NK-92 treated with Interleukin-12 subunit alpha and Interleukin-12 subunit beta, amount 100 ng/mL, for 24 hours (cell line): Measurements from ENCODE around the gene EPB41L4B.

Source experiments
- DNase-seq: peaks from one replicate; lab custom pipeline; 2025; lab: John Stamatoyannopoulos, UW

EPB41L4B gene

DNA sequence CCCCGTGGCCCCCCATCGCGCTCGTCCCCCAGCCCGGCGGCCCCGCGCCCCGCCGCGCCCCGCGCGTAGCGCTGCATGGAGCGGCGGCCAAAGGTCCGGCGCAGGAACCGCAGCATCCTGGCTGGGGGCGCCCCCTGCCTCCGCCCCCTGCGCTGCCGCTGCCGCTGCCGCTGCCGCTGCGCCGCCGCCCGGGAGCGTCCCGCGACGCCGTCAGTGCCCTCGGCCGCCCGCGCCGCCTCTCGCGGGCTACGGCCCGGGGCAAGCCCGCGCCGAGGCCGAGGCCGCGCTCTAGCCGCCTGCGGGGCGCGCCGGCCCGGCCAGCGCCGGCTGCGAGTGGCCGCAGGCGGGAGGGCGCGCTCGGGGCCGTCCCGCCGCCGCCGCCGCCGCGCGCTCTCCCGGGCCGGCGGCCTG is 523 bp downstream of the EPB41L4B start:
- no peak for DNase-seq

GRCh38 chr9:109319626-109320241 is 1.1 kb downstream of the EPB41L4B start:
- DNase-seq, result no peak

GRCh38 chr9:109319017-109319625 is 1.7 kb downstream of the EPB41L4B start:
- DNase-seq, result no peak

DNA sequence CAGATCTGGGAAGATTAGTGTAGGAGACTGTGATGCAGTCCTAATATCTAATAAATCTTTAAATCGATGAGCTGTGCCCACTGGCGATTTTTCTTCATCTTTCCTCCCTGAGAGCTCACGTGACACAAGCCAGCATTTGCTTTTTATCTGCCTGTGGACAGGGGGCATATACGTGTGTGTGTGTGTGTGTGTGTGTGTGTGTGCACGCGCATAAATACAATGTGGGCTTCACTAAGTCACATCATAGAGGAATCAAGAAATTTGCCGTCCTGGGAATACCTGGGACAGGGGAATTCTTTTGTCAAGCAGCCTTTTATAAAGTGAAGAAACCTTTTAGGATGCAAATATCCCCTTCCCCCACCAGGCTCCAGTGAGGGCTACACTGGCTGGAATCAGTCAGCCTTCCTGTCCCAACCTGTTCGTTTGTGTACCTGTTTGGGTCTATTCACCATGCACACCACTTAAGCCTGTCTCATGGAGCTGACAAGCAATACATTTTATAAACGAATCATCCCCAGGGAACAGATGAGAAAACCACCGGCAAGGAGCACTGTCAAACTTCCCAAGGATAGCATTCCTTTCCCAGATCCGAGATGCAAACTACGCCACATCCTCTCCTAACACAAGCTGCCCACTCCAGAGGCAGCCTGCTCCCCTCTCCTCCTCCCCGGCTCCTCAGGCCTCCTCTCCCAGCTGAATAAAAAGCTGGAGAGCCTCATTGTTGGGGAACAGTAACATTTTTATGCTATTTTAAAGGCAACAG is 2.7 kb downstream of the EPB41L4B start:
- DNase-seq, result no peak

DNA sequence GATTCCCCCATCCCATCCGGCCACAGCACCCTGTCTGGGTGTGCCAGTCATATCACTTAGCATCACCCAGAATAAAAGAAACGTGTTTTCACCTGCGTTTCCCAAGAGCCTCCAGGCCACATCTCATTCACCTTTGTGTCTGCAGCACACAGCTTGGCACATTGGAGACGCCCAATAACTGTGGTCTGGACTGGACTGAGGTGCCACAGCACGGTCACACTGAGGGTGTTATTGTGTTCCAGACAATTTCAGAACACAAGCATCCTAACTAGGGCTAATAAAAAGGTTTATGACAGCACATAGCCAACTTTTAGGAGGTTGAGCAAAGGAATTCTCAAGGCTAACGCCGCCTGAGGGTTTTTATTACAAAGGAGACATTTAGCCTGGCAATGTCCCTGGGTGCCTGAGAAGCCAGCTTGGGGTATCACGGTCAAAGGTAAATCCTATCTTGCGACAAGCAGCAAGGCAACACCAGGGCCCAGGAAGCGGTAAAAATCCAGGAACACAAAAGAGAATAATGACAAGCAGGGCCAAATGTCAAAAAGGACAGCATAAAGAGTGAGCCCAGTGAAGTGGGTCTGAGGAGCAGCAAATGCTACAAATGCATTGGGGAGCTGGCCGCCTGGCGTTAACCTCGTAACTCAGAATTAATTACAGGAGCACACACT is 3.4 kb downstream of the EPB41L4B start:
- DNase-seq, result no peak

DNA sequence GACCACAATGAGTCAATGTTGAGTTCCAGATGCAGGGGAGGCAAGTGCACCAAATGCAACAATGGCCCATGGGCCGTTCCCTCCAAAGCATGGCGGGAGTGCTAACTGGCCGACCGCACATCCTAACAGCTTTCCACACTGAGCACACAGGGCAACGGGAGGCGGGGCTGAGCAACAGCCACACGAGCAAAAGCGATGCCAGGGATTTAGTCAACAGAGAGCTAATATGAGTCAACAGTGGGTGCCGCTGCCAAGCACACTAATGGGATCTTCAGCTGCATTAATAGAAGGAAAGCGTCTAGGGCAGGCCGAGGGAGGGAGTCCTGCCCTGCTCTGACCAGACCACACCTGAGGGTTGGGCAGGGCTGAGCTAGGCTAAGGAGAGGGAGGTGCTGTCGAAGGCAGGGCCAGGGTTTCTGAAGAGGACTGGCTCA is 4.6 kb downstream of the EPB41L4B start:
- no peak for DNase-seq

DNA sequence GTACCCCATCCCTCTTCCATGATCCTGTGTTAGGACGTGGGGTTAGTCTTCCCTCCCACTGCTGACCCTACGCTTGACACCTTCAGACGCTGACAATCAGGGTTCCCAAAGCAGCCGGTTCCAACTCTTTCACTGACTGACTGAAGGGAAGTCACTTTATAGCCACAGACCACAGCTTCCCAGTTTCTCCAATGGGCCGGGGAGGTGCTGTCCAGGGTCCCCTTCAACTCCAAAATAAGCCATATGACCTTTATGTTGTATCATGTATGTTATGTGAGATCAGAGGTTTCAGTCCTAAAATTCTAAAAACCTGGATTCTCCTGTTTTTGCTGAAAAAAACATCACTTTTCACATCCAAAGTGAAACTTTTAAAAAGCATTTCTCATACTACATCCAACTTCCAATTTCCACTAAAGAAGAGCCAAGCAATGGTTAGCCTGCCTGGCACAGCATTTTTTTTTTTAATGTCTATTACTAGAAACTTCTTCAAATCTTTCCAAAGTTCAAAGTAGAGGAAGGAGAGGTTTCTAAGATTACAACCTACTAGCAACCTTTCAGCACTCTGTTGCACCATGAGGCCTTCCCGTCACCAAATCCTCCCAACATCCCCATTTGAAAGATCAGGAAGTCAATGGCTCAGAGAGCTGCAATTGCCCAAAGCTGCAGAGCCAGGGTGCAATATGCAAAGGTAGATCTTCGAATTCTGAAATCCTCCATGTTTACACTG is 5.2 kb downstream of the EPB41L4B start:
- DNase-seq, result no peak

DNA sequence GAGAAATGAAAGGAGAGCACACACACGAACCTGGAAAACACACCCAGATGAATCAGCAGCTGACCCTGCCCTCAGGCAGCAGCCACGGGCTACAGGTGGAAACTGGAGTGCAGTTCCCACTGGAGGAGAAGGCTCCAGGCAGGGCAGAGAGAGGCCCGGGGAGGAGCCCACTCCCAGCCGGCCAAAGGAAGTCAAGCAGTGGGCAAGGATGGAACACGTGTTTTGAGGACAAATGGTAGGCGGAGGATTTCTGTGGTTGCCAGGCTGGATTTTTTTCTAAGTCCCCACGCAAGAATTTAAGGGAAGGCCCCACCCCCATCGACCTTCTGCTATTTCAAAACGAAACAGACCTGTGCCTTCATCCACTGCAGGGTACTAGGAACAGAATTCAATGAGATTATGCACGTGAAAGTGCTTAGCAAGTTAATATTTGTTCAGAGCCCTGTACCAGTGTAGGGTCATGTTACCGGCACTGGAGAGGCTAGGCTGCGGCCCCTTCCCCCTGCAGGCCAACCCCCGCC is 6.8 kb downstream of the EPB41L4B start:
- DNase-seq, result no peak

- DNase-seq, result no peak
Observed at GRCh38 chr9:109313351-109313750, 7.5 kb downstream of the EPB41L4B start.

DNA sequence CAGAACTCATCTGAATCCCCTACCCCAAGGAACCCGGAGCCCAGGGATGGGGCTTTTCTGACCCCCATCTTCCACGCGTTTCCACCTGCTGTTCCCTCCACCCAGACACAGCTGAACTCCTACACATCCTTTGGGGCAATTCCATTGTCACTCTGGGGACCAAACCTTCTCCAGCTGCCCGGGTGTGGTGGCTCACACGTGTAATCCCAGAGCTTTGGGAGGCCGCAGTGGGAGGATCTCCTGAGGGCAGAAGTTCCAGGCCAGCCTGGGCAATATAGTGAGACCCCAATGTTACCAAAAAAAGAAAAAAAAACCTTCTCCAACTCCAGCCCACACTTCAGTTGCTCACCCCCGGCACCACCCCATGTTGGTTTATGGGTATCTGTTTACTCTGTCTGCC is 8.1 kb downstream of the EPB41L4B start:
- DNase-seq, result no peak

GRCh38 chr9:109311731-109312130 is 9.1 kb downstream of the EPB41L4B start:
- no peak for DNase-seq

DNA sequence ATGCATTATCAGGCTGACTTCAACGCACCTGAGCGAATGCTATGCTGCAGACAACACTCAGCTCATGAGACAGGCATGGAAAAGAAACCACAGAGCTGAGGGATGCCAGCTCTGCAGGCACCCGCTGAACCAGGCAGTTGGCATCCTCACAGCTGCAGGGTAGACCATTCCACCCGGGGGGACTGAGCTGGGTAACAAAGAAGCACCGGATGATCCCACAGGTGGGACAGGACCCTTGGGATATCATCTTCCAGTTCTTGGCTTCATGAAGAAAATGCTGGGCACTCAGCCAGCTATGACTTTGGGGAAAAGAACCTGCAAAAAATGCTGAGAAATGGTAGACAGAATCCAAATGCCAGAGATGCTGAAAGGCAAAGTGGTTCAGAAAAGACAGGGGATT is 9.6 kb downstream of the EPB41L4B start:
- no peak for DNase-seq

GRCh38 chr9:109310486-109310901 is 10.4 kb downstream of the EPB41L4B start:
- no peak for DNase-seq

DNA sequence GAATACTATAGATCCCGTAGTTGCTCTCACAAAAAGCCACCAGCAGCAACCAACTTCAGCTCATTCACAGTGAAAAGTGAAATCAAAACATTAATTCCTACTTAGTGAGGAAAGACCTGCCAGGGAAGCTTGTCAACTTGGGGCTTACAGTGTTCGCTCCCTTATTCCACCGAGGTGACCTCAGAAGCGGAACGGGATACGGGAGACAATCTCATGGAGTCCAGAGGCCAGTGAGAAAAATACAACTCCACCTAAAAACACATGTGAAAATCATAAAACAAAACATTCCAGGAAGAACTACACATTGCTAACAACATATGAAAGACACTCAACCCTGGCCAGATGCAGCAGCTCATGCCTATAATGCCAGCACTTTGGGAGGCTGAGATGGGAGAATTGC is 11.6 kb downstream of the EPB41L4B start:
- no peak for DNase-seq

DNA sequence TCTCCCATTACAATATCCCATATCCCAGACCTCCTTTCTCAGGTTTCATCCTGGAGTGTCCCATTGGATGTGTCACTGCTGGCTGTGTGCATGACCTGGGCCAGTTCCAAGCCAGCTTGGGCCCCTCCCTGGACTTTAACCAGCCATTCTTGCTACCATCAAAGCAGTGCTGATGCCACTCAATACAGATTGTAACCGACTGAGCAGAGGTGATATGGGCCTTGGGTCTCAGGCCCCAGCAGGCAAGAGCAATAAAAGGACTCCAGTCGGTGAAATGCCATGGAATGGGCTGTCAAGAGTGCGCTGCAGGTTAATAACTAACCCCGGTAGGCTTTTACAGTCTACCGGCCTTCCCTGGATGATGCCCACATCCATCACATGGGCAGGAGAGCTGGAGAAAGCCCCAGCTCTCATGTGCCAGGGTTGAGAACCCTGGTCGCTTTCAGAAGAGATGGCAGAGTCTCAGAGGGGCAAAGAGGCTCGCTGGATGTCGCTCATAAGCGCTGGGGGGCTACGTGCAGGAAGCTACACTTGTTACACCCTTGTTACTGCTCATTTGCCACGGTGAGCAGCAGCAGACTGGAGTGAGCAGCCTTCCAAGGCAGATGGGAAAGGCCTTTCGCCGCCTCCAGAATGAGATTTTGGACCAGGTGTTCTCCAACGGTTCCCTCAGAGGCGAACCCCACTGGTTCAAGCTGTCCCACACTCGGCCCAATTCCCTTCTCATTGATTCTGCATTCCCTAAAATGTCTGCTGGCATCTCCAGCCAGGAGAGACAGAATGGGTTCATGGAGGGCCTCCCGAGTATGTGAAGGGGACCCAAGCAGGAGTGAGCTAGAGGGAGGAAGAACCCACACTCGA is 13.2 kb downstream of the EPB41L4B start:
- no peak for DNase-seq

DNA sequence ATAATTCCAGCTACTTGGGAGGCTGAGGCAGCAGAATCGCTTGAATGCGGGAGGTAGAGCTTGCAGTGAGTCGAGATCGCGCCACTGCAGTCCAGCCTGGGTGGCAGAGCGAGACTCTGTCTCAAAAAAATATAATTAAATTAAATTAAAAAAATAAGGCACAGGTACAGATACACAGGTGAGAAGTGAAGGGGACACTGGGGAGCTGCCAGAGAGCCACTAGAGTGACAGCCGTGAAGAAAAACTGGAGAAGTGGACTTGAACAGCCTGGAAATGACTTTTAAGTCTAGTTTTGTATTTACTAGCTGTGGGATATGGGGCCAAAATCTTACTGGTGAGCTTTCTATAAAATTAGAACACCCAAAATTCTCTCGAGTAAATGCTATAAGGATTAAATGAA is 15.1 kb downstream of the EPB41L4B start:
- no peak for DNase-seq

DNA sequence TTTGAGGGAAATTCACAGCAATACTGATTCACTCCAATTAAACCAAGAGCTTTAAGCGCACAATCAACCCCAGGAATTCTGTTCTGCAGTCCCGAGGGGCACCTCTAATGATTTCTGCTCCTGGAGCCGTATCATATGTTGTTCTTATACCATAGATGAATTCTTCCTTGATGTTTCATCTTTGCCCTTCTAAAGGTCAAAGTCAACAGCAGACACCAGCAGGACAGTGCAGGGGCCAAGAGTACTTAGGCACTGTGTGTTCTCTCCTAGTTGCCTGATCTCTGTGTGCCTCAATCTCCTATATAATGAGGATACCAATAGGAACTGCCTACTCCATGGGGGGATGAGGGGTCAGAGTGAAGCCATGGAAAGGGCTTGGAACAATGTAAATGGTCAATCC is 16.5 kb downstream of the EPB41L4B start:
- no peak for DNase-seq

- DNase-seq, result no peak
Observed at GRCh38 chr9:109303900-109304299, 17.0 kb downstream of the EPB41L4B start.

- DNase-seq, result no peak
Observed at GRCh38 chr9:109302606-109303005, 18.3 kb downstream of the EPB41L4B start.

- no peak for DNase-seq
Observed at GRCh38 chr9:109301012-109301411, 19.8 kb downstream of the EPB41L4B start.

DNA sequence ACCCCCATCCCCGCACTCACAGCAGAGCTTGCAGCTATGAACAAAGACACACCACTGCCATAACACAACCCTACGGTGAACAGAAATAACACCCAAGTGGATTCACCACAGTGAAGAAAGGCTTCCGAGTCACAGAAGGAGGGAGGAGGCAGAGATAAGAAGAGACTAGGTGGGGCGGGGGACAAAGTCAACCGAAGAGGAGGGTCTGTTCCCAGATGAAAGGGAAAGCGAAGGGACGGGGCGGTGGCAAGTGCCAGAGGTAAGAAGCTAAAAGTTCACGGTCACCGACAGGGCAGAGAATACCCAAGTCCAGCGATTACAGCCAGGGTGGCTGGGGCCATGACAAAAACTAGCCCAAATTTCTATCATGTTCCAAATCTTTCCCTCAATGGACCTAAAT is 21.0 kb downstream of the EPB41L4B start:
- DNase-seq, result no peak
